ENCODE data around the gene SKIL.

The SKIL gene

GRCh38 chr3:170436697-170437096, 79.2 kb downstream of the SKIL start:
- DNase-seq (ENCODE audit: low read depth in 2 of 2): no peak

- no peak for DNase-seq (ENCODE audit: low read depth in 2 of 2)
Observed at GRCh38 chr3:170437176-170437575, 79.7 kb downstream of the SKIL start.

- DNase-seq (ENCODE audit: low read depth in 2 of 2): no peak
Observed at GRCh38 chr3:170437696-170438407, 80.3 kb downstream of the SKIL start.

- no peak for DNase-seq (ENCODE audit: low read depth in 2 of 2)
Observed at GRCh38 chr3:170438836-170439235, 81.3 kb downstream of the SKIL start.

GRCh38 chr3:170440344-170440743, 82.8 kb downstream of the SKIL start:
- DNase-seq (ENCODE audit: low read depth in 2 of 2): no peak

GRCh38 chr3:170441412-170441811, 83.9 kb downstream of the SKIL start:
- no peak for DNase-seq (ENCODE audit: low read depth in 2 of 2)

- DNase-seq (ENCODE audit: low read depth in 2 of 2): no peak
Observed at GRCh38 chr3:170442947-170443346, 85.4 kb downstream of the SKIL start.

- no peak for DNase-seq (ENCODE audit: low read depth in 2 of 2)
Observed at GRCh38 chr3:170443457-170443856, 85.9 kb downstream of the SKIL start.
